ENCODE measurements around the gene TYMP.

GRCh38 chr22:50548040-50548920 is 18.5 kb upstream of the TYMP start:
- TF ChIP-seq POLR2A (IDR thresholded peaks at IDR 0.05), result no peak
- TF ChIP-seq CTCF (IDR thresholded peaks at IDR 0.05), result no peak
